Keratinocyte (primary cell): ENCODE measurements around the gene PGPEP1. TPM values are rescaled to one million over a fixed set of nuclear protein-coding genes. Genes with fewer than 3 reads are reported as not detected.

ENCODE experiments used
- DNase-seq: peaks from one replicate; pipeline ENCODE4 v3.0.0-alpha.2; 2011; ENCODE audit warnings: low read depth, missing footprints, low spot score
- FAIRE-seq: peaks from 2 replicates; lab custom pipeline; 2011; peaks lifted over from hg19 to GRCh38; lab: Jason Lieb, UNC
- H2AFZ ChIP-seq: 2 replicates; pipeline ENCODE4 v1.6.0; 2012; ENCODE audit warnings: low read length, control low read depth, inconsistent platforms; ENCODE audit not compliant: control insufficient read depth
- H3K27ac ChIP-seq: 2 replicates; pipeline ENCODE4 v1.5.1; 2011; ENCODE audit warnings: low read length; ENCODE audit not compliant: control insufficient read depth, insufficient read depth
- H3K27me3 ChIP-seq: 3 replicates; pipeline ENCODE4 v1.6.0; 2011; ENCODE audit warnings: low read length; ENCODE audit not compliant: control insufficient read depth, insufficient read depth; ENCODE audit errors: extremely low read depth
- H3K36me3 ChIP-seq, 2 experiments: 2 replicates in 1 of 2; 3 replicates in 1 of 2; pipeline ENCODE4 v1.5.1; 2011; ENCODE audit warnings: low read length in 2 of 2, mild to moderate bottlenecking in 1 of 2; ENCODE audit not compliant: control insufficient read depth in 2 of 2, insufficient read depth in 2 of 2; ENCODE audit errors: extremely low read depth in 1 of 2
- H3K4me1 ChIP-seq: 3 replicates; pipeline ENCODE4 v1.5.1; 2011; ENCODE audit warnings: low read length; ENCODE audit not compliant: control insufficient read depth, insufficient read depth; ENCODE audit errors: extremely low read depth
- H3K4me2 ChIP-seq: 3 replicates; pipeline ENCODE4 v1.6.0; 2011; ENCODE audit warnings: low read depth, low read length; ENCODE audit not compliant: control insufficient read depth, insufficient read depth; ENCODE audit errors: extremely low read depth
- H3K4me3 ChIP-seq, 3 experiments: fragments of 200-600 bp in 1 of 3; sonication (generic) in 1 of 3; 2 replicates in 2 of 3; 3 replicates in 1 of 3; pipeline ENCODE4 v1.5.1; 2011 to 2016; ENCODE audit warnings: low read length in 3 of 3, mild to moderate bottlenecking in 3 of 3, control low read depth in 2 of 3, inconsistent platforms in 1 of 3, low read depth in 1 of 3, mixed read lengths in 1 of 3, mixed run types in 1 of 3, moderate library complexity in 1 of 3; ENCODE audit not compliant: control insufficient read depth in 2 of 3, insufficient read depth in 2 of 3; ENCODE audit errors: extremely low read depth in 1 of 3
- H3K79me2 ChIP-seq: 2 replicates; pipeline ENCODE4 v1.6.0; 2012; ENCODE audit warnings: low read length; ENCODE audit not compliant: control insufficient read depth, insufficient read depth
- H3K9ac ChIP-seq: 3 replicates; pipeline ENCODE4 v1.6.0; 2011; ENCODE audit warnings: low read length; ENCODE audit not compliant: control insufficient read depth, insufficient read depth; ENCODE audit errors: extremely low read depth
- H3K9me1 ChIP-seq: 3 replicates; pipeline ENCODE4 v1.6.0; 2011; ENCODE audit warnings: low read length; ENCODE audit not compliant: control insufficient read depth, insufficient read depth; ENCODE audit errors: extremely low read depth
- H3K9me3 ChIP-seq: 2 replicates; pipeline ENCODE4 v1.5.1; 2012; ENCODE audit warnings: low read depth, low read length; ENCODE audit not compliant: control insufficient read depth
- H4K20me1 ChIP-seq: 3 replicates; pipeline ENCODE4 v1.6.0; 2011; ENCODE audit warnings: low read length; ENCODE audit not compliant: control insufficient read depth, insufficient read depth; ENCODE audit errors: extremely low read depth
- EZH2 ChIP-seq: IDR thresholded peaks from one replicate; pipeline ENCODE4 v1.6.1; 2012; ENCODE audit warnings: inconsistent platforms, mild to moderate bottlenecking, low read length, moderate library complexity
- dilution Hi-C: fragments of 300-500 bp; cut with MboI; formaldehyde crosslinking; loops from one replicate; pipeline ENCODE4 v1.7.0; 2020; ENCODE audit warnings: low sequenced_read_pairs; ENCODE audit not compliant: extremely low pct_ligation_motif_present
- polyA plus RNA-seq, 5 experiments: library from polyadenylated mRNA; depleted of rRNA in 3 of 5; stranded (reverse) in 3 of 5; stranded (forward) in 1 of 5; unstranded in 1 of 5; fragments of >200 nt; gene quantifications; 1 replicate in 1 of 5; 2 replicates in 3 of 5; 3 replicates in 1 of 5; pipeline versions ENCODE4 v1.2.1 to v1.2.3, GENCODE V29; 2011 to 2012; ENCODE audit warnings: missing spikeins in 2 of 5, low read depth in 1 of 5, low replicate concordance in 1 of 5
- TF ChIP-seq, protein P1 (sequence below), 3 experiments: IDR thresholded peaks in 1 of 3; conservative IDR thresholded peaks in 1 of 3; optimal IDR thresholded peaks in 1 of 3; 2 replicates in 2 of 3; 3 replicates in 1 of 3; pipeline versions ENCODE3 to v1.5.1; 2011; ENCODE audit warnings: low read length in 3 of 3, mild to moderate bottlenecking in 3 of 3, moderate library complexity in 2 of 3, control low read depth in 1 of 3, inconsistent platforms in 1 of 3; ENCODE audit not compliant: insufficient read depth in 2 of 3; ENCODE audit errors: extremely low read depth in 1 of 3

The PGPEP1 gene
- polyA plus RNA-seq, 1 donor (not counting 4 experiments of a cell fraction or from before 2014, with no cell fraction given): 5.6 TPM

DNA sequence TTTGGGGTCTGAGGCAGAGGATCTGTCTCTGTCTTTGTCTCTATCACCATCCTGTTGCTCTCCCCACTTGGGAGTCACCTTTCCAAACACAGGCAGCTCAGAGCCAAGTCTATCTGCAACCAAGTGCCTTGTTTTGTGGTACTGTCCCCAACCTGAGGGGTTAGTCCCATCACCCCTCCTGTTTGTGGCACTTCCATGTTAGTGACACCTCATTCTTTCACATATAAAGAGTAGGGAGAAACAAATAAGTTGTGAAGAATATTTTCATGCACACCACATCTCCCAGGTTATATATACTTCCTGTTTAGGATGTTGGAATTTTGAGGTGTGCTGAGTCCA lies 49.3 kb downstream of the PGPEP1 start:
- no peak overlapping the region for H3K4me3 ChIP-seq
- H4K20me1 ChIP-seq: no peaks in the 10 kb centered on the region
- FAIRE-seq (no peak), DNase-seq (no peak)
- peaks cover 17% of the 10 kb centered on the region for H3K4me1 ChIP-seq
- H3K27ac ChIP-seq: no peak overlapping the region
- H3K36me3 ChIP-seq: no peaks in the 10 kb centered on the region
- H3K9me1 ChIP-seq: no peaks in the 10 kb centered on the region
- no peaks in the 10 kb centered on the region for H3K9me3 ChIP-seq
- H2AFZ ChIP-seq: no peak overlapping the region
- no peak overlapping the region for H3K9ac ChIP-seq
- TF ChIP-seq, protein P1, sequence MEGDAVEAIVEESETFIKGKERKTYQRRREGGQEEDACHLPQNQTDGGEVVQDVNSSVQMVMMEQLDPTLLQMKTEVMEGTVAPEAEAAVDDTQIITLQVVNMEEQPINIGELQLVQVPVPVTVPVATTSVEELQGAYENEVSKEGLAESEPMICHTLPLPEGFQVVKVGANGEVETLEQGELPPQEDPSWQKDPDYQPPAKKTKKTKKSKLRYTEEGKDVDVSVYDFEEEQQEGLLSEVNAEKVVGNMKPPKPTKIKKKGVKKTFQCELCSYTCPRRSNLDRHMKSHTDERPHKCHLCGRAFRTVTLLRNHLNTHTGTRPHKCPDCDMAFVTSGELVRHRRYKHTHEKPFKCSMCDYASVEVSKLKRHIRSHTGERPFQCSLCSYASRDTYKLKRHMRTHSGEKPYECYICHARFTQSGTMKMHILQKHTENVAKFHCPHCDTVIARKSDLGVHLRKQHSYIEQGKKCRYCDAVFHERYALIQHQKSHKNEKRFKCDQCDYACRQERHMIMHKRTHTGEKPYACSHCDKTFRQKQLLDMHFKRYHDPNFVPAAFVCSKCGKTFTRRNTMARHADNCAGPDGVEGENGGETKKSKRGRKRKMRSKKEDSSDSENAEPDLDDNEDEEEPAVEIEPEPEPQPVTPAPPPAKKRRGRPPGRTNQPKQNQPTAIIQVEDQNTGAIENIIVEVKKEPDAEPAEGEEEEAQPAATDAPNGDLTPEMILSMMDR (optimal IDR thresholded peaks at IDR 0.05 in 1 of 3, IDR thresholded peaks at IDR 0.05 in 1 of 3, conservative IDR thresholded peaks at IDR 0.05 in 1 of 3; ENCODE audit: extremely low read depth in 1 of 3, insufficient read depth in 2 of 3, low read length in 3 of 3): no peak
- TF ChIP-seq EZH2: no peak
- dilution Hi-C loops: no loop called here
- H3K79me2 ChIP-seq: no peaks in the 10 kb centered on the region
- peaks cover 20% of the 10 kb centered on the region for H3K27me3 ChIP-seq
- no peak overlapping the region for H3K4me2 ChIP-seq

DNA sequence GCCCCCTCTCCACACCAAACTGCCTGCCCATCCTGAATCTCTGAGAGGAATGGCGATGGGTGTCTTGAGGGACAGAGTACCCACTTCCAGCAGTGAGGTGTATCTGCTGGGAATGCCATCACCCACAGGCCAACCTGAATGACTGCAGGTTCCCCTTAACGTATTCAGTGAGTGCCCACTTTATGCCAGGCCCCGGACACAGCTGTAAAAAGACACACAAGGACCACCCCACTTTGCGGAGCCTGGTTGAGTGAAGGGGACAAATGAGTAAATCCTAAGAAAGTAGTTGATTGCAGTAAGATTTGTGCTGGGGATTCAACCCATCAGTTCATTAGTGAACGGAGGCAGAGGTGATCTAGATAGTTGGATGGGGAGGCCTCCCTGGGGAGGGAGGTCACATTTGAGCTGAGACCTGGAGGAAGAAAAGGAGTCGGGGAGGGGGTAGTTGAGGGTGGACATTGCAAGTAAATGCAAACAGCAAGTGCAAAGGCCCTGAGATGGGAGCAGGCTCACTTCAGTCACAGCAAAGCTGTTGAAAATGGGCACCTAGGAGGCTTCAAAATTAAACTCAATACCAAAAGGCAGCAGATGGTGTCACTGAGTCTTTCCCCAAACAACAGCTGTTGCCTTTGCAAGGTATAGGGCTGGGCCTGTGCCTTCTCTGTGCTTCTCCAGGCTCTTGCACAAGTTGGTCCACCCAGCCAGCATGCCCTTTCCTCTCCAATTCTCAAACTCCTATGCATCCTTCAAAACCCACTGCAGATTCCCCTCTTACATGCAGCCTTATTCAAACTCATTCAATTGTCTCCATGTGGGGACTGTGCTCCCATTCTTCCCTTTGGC lies 49.9 kb downstream of the PGPEP1 start:
- peaks cover 20% of the 10 kb centered on the region for H3K27me3 ChIP-seq
- no peak overlapping the region for H3K9ac ChIP-seq
- no peaks in the 10 kb centered on the region for H3K79me2 ChIP-seq
- dilution Hi-C loops: no loop called here
- DNase-seq: no peak
- no peaks in the 10 kb centered on the region for H4K20me1 ChIP-seq
- TF ChIP-seq, protein P1 (optimal IDR thresholded peaks at IDR 0.05 in 1 of 3, IDR thresholded peaks at IDR 0.05 in 1 of 3, conservative IDR thresholded peaks at IDR 0.05 in 1 of 3; ENCODE audit: extremely low read depth in 1 of 3, insufficient read depth in 2 of 3, low read length in 3 of 3): no peak
- TF ChIP-seq EZH2: no peak
- no peak overlapping the region for H3K4me2 ChIP-seq
- H2AFZ ChIP-seq: no peak overlapping the region
- no peak overlapping the region for H3K27ac ChIP-seq
- no peak overlapping the region for H3K4me3 ChIP-seq
- no peaks in the 10 kb centered on the region for H3K9me3 ChIP-seq
- no peaks in the 10 kb centered on the region for H3K36me3 ChIP-seq
- no peak for FAIRE-seq
- H3K9me1 ChIP-seq: no peaks in the 10 kb centered on the region
- peaks cover 17% of the 10 kb centered on the region for H3K4me1 ChIP-seq
